Urinary bladder (tissue), 4 donors: ENCODE measurements around the gene ERVFRD-1. TPM values are rescaled to one million over a fixed set of nuclear protein-coding genes. Genes with fewer than 3 reads are reported as not detected.

Source experiments
- DNase-seq: peaks from one replicate; pipeline ENCODE4 v3.0.0-alpha.2; 2015; ENCODE audit errors: extremely low spot score
- H3K27ac ChIP-seq: one replicate; pipeline ENCODE4 v1.5.1; 2013; ENCODE audit warnings: low read depth, mild to moderate bottlenecking, moderate library complexity
- H3K36me3 ChIP-seq: one replicate; pipeline ENCODE4 v1.6.1; 2013; ENCODE audit warnings: mild to moderate bottlenecking, moderate library complexity; ENCODE audit not compliant: insufficient read depth
- H3K4me1 ChIP-seq: one replicate; pipeline ENCODE4 v1.6.1; 2013; ENCODE audit warnings: mild to moderate bottlenecking, moderate library complexity; ENCODE audit not compliant: insufficient read depth
- H3K4me3 ChIP-seq: one replicate; pipeline ENCODE4 v1.5.1; 2013; ENCODE audit warnings: low read depth, low read length
- WGBS: extraction: QIAGEN DNeasy Blood & Tissue Kit; methylation state at CpG from one replicate; pipeline ENCODE4 v1.1.7; 2013; 5-methylcytosine and 5-hydroxymethylcytosine counted together
- polyA plus RNA-seq: library from polyadenylated mRNA; stranded (reverse); fragments of 200-250 nt; gene quantifications from one replicate; pipeline ENCODE4 v1.2.3, GENCODE V29; 2013
- total RNA-seq: library from RNA; depleted of rRNA; stranded (reverse); fragments of >200 nt; gene quantifications from one replicate; pipeline ENCODE4 v1.2.3, GENCODE V29; 2014
- donor health status: healthy with polysubstance abuse.
- donor health status: healthy.

Gene ERVFRD-1, protein sequence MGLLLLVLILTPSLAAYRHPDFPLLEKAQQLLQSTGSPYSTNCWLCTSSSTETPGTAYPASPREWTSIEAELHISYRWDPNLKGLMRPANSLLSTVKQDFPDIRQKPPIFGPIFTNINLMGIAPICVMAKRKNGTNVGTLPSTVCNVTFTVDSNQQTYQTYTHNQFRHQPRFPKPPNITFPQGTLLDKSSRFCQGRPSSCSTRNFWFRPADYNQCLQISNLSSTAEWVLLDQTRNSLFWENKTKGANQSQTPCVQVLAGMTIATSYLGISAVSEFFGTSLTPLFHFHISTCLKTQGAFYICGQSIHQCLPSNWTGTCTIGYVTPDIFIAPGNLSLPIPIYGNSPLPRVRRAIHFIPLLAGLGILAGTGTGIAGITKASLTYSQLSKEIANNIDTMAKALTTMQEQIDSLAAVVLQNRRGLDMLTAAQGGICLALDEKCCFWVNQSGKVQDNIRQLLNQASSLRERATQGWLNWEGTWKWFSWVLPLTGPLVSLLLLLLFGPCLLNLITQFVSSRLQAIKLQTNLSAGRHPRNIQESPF
- total RNA-seq (not detected), polyA plus RNA-seq (0.22 TPM)

DNA sequence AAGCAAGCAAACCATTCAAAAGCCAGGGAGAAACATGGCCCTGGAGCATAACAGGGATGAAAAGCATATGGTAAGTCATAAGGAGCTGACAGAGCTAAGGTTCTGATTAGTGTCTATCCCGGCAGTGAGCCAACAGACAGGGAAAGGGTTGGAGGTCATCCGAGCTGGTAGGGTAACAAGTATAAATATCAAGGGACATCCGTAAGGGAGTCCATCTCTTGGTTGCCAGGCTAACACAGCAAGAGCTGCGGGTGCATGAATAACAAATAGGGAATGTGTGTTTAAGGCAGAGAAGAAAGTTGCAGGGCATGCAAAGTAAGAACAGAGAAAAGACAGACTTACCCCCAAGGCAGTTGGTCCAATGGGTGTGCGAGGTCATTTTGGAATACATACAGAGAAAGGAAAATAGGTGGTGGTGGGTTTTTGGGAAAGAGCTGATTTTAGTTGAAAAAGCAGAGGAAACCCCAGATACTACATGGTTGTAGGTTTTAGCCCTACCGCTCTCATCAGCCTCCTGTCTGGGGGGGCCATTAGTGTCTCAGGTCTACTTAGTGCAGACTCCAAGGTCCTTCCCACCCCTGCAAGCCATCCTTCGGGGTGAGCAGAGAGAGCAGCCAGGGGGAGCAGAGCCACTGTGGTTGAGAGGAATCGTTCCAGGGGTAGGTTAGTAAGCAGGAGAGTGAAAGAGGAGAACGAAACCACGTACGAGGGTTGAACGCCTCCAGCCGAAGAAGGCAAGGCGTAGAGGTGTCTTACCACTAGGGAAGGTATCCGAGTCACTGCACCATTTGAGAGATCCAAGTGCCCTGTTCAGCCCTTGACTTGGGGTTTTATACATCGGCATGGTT lies at the start of gene ERVFRD-1:
TSS of gene ERVFRD-1 (minus strand) at position 805 of the 848 bp plus-strand sequence. CDS start 6,415 bp downstream, outside the sequence.
- no peak for DNase-seq
- Histone ChIP-seq H3K36me3 (no peaks in the 10 kb centered on the region), H3K4me3 (no peak within 1 kb of the TSS), H3K4me1 (no peaks in the 10 kb centered on the region), H3K27ac (no peak within 1 kb of the TSS)
- 74% methylated on average over 16 of the region's 16 CpGs for WGBS

DNA sequence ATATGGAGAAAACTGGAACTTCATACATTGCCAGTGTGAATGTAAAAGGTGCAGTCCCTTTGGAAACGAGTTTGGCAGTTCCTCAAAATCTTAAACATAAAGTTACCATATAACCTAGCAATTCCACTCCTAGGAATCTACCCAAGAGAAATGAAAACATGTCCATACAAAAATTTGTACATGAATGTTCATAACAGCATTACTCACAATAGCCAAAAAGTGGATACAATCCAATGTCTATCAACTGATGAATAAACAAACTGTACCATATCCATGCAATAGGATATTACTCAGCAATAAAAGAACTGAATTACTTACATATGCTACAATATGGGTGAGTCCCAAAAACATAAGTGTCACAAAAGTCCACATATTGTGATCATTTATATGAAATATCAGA lies 48.7 kb upstream of the ERVFRD-1 start:
- WGBS: 89% methylated on average over 1 of the region's 1 CpG
- H3K4me3 ChIP-seq: no peak overlapping the region

DNA sequence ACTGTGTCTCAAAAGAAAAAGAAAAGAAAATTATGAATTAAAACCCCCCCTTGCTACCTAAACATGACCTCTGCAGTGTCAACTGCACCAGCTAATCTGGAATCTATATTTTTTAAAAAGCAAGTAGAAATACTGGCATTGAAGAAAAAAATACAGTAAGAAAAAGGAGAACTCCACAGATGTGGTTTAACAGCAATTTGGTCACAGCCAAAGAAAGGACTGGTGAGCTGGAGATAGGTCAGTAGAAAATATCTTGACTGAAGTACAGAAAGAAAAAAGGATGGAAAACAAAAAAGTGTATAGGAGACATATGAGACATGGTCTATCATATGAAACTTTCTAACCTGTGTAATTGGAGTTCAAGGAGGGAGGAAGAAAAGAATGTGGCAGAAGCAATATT lies 44.1 kb upstream of the ERVFRD-1 start:
- H3K36me3 ChIP-seq: no peaks in the 10 kb centered on the region
- no peaks in the 10 kb centered on the region for H3K4me1 ChIP-seq
- DNase-seq: no peak
- no peak overlapping the region for H3K4me3 ChIP-seq
- H3K27ac ChIP-seq: no peak overlapping the region

More for the DNA sequence above, 48.7 kb upstream of the ERVFRD-1 start:
- no peak for DNase-seq
- H3K4me1 ChIP-seq: no peaks in the 10 kb centered on the region
- no peak overlapping the region for H3K27ac ChIP-seq
- no peaks in the 10 kb centered on the region for H3K36me3 ChIP-seq

DNA sequence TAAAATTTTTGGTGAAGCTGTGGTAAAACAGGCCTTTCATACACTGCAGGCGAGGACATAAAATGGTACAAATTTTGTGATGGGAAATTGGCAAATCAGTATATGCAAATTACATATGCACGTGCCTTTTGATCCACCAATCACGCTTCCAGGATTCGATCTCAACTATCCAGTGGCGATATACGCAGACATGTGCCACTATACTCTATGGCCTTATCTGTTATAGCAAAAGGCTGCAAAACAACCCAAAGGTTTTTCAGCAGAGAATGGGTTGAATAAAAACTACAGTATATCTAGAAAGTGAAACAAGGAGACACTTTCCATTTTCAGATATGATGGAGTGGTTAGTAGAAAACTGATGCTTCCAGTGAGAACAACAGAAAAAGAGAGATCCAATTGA lies 41.9 kb upstream of the ERVFRD-1 start:
- no peaks in the 10 kb centered on the region for H3K36me3 ChIP-seq
- DNase-seq: no peak
- no peaks in the 10 kb centered on the region for H3K4me1 ChIP-seq
- 98% methylated on average over 6 of the region's 6 CpGs for whole genome bisulfite sequencing
- no peak overlapping the region for H3K4me3 ChIP-seq
- no peak overlapping the region for H3K27ac ChIP-seq

DNA sequence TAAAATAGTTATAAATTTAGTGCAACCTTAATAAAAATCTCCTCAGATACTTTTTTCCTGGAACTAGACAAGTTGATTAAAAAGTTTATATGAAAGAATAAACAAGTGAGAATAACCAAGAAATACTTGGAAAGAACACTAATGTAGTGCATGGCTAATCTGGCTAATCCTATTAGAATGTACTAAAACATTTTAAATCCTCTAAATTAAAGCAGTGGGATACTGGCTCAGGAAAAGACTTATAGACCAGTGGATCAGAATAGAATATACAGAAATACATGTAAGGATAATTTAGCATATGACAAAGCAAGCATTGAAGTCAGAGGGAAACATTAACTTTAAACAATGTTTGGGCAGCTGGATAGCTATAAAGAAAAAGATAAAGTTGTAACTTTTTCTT lies 41.1 kb upstream of the ERVFRD-1 start:
- Histone ChIP-seq H3K4me1 (no peaks in the 10 kb centered on the region), H3K36me3 (no peaks in the 10 kb centered on the region), H3K27ac (no peak overlapping the region), H3K4me3 (no peak overlapping the region)
- no peak for DNase-seq

DNA sequence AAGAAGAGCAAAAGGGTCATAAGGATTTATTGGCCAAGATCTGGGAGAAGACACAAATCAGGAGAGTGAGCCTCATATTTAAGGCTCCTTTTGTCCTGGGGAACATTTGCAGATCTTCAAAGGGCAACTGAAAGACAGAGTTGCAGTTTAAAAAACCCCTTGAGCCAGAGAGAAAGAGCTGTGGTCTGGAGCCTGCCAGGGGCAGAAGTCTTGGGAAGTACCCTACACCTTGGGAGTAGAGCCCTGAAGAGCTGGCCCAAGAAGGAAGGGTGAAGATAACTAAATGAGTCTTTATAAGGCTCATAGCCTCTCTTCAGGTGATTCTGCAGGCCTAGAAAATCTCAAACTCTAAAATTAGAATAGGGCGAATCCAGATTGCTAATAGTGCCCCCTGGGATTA lies 40.0 kb upstream of the ERVFRD-1 start:
- no peak for DNase-seq
- Histone ChIP-seq H3K27ac (no peak overlapping the region), H3K4me1 (no peaks in the 10 kb centered on the region), H3K36me3 (no peaks in the 10 kb centered on the region), H3K4me3 (no peak overlapping the region)
- WGBS: 92% methylated on average over 1 of the region's 1 CpG

DNA sequence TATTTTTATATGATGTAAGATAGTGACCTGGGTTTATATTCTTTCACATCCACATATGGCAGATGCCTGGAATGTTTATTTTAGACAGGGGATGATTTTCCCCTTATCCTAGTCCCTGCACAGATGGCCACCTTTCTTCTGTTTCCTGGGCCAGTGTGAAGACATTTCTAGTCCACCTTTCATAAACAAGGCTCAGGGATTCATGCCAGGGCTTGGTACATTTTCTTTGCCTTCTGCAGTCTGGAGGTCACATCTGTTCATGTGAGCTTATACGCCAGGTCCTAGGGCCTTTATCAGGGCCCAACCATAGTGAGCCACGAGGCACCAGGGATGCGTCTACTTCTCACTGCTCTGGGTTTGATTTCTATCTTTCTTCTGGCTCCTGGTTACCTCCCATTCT lies 38.0 kb upstream of the ERVFRD-1 start:
- Histone ChIP-seq H3K36me3 (no peaks in the 10 kb centered on the region), H3K27ac (no peak overlapping the region), H3K4me3 (no peak overlapping the region), H3K4me1 (no peaks in the 10 kb centered on the region)
- WGBS: 92% methylated on average over 3 of the region's 3 CpGs
- DNase-seq: no peak

DNA sequence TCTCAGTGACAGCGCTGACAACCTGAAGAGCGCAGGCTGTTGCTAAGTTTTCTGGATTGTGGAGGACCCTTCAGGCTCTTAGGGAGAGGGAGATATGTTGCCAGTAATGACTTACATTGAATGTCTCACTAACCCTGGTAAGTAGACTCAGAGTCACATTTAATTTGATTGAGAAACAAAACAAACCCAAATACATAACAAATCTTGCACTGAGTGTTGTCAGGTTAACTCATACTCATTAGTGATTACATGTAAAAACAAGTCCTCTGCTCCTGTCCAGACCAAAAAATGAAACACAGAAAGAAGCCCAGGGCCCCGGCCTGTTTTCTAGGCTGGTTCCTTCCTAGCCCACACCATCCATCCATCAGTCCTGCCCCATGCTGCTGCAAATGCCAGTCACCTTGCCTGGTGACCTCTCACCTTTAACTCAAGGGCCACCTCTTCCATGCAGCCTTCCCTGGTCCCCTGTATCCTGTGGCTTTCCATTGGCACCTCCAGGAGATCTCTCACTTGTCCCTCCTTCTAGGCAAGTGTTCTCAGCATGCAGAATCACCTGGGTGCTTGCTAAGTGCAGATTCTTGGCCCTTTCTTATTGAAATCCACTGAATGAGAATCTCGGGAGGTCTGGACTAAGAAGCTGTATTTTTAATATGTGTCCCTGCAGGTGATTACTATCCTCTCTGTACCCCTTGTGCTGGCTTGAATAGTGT lies 34.7 kb upstream of the ERVFRD-1 start:
- WGBS: 95% methylated on average over 4 of the region's 4 CpGs
- no peaks in the 10 kb centered on the region for H3K4me1 ChIP-seq
- no peak for DNase-seq
- H3K4me3 ChIP-seq: no peak overlapping the region
- no peak overlapping the region for H3K27ac ChIP-seq
- no peaks in the 10 kb centered on the region for H3K36me3 ChIP-seq

DNA sequence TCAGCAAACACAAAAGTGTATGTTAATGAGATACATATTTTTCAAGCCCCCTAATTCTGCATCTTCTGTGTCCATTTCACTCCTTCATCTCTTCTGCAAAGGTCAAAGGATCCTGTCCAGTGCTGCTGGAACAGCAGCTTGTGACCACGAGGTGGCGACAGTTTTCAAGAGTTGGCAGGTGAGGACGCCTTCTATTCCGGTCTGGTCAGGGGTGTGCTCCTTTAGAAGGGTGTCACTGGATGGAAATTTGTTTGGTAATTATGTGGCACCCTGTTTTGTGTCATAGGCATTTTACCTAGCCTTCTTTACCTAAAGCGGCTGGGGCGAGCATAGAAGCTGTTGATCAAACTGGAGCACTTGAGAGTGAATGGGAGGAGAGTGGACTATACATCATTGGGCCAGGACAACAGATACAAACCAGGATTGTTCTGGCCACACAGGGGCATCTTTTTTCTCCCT lies 32.9 kb upstream of the ERVFRD-1 start:
- Histone ChIP-seq H3K36me3 (no peaks in the 10 kb centered on the region), H3K4me1 (no peaks in the 10 kb centered on the region), H3K27ac (no peak overlapping the region), H3K4me3 (no peak overlapping the region)
- WGBS: 23% methylated on average over 6 of the region's 6 CpGs
- DNase-seq: peak; percentile 29

DNA sequence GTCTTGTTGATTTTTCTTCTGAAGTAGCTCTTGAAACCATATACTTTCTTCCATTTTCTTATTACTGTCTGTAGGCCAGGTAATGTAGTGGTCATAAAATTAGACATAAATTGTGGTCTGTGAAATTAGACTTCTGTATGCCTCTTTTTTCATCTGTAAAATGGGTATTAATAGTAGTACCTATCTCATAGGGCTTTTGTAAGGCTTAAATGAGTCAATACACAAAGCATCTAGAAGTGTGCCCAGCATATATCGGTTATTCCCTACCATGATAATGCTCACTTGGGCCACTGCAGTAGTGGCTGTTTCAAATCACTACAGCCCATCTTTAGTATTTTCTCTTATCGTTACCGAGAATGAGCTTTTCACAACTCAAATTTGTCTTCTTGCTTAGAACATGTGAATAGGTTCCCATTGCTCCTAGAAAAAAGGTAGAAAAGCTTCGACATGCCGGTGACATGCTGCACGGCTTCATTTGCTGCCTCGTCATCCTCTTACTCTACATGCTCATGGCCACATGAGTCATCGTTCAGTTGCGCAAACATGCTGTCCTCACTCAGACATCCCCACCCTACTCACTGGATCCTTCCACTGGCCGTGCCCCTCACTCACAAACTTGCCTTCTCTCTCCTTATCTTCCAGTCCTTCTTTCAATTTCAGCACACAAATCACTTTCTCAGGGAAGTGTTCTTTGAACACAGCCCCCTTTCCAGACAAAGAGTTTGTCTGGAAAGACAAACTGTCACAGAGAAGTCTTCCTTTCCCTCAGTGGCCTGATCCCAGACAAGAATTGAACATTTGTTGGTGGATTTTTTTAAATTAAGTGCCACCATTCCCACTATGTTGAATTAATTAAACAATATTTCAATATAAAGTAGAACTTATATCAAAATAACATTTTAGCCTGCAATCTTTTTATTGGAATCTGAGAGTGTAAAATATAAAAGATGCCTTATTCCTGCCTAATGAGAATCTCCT lies 32.2 kb upstream of the ERVFRD-1 start:
- no peak overlapping the region for H3K27ac ChIP-seq
- H3K4me1 ChIP-seq: no peaks in the 10 kb centered on the region
- H3K36me3 ChIP-seq: no peaks in the 10 kb centered on the region
- H3K4me3 ChIP-seq: no peak overlapping the region
- DNase-seq: no peak
- WGBS: 81% methylated on average over 10 of the region's 10 CpGs

DNA sequence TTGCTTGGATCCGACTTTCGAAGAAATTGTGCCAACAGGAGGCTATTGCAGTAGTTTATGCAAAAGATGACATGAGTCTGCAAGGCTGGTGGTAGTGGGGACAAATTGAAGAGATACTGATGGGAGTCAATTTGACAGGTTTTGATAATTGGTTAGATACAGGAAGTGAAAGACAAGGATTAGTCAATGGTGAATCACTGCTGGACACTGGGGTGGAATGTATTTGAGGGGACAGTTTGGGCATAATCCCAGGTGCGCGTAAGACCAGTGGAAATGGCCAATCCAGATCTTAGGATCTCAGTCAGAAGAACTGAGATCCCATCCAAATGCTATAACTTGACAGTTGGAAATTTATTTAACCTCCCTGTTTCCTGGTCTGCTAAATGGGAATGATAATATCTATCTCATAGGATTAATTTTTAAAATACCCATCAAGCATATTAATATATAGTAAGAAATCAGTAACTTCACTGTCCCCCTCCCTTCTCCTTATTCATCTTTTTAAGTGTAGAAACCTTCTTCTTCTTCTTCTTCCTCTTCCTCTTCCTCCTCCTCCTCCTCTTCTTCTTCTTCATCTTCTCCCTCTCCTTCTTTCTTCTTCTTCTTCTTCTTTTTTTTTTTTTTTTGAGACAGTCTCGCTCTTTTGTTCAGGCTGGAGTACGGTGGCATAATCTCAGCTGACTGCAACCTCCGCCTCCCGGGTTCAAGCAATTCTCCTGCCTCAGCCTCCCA lies 30.9 kb upstream of the ERVFRD-1 start:
- DNase-seq: no peak
- Histone ChIP-seq H3K27ac (no peak overlapping the region), H3K4me1 (no peaks in the 10 kb centered on the region), H3K36me3 (no peaks in the 10 kb centered on the region), H3K4me3 (no peak overlapping the region)
- 97% methylated on average over 8 of the region's 8 CpGs for WGBS

DNA sequence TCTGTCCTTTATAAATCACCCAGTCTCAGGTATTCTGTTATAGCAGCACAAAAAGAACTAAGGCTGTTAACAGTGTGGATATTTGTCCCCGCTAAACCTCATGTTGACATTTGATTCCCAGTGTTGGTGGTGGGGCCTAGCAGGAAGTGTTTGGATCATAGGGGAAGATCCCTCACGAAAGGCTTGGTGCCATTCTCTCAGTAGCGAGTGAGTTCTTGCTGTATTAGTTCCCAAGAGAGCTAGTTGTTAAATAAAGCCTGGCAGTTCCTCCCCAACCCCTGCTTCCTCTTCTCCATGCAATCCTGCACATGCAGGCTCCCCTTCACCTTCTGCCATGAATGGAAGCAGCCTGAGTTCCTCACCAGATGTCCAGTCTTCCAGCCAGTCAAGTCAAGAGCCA lies 29.8 kb upstream of the ERVFRD-1 start:
- Histone ChIP-seq H3K27ac (no peak overlapping the region), H3K36me3 (no peaks in the 10 kb centered on the region), H3K4me1 (no peaks in the 10 kb centered on the region), H3K4me3 (no peak overlapping the region)
- 91% methylated on average over 3 of the region's 3 CpGs for WGBS
- DNase-seq: no peak
